HG03378 (cell line): ENCODE measurements around the gene OR2T29.
"Not testable (repeated sequence)": the region's sequence is repeated elsewhere in the genome, so short reads cannot be mapped to it uniquely, and the experiment has no call there.

Source experiments
- ATAC-seq: cut with Tn5 transposase; IDR thresholded peaks from one replicate; pipeline ENCODE4 v1.9.1; 2021; ENCODE audit warnings: mild to moderate bottlenecking, moderate library complexity; ENCODE audit not compliant: unreplicated experiment

Gene OR2T29

DNA sequence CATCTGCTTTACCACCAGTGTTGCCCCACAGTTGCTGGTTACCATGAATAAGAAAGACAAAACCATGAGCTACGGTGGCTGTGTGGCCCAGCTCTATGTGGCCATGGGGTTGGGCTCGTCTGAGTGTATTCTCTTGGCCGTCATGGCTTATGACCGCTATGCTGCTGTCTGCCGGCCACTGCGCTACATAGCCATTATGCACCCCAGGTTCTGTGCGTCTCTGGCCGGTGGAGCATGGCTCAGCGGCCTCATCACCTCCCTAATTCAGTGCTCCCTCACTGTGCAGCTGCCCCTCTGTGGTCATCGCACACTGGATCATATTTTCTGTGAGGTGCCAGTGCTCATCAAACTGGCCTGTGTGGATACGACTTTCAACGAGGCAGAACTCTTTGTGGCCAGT, 40.7 kb downstream of the OR2T29 start:
- no peak for ATAC-seq

DNA sequence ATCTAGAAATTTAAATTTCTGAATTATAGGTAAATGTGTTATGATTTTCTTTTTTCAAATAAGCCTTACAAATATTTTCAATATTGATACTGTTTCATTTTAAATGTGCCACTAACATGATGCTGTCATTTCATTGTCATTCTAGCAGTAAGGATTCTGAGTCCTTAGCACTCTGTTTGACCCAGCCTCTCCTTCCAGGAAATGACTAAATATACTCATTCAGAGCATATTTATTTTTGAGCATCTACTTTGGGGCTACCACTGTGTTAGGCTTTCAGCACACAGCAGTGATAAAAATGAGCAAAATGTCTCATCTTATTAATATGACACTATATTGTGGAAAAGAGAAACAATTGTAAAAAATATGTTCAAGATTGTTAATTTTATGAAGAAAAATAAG, 52.4 kb downstream of the OR2T29 start:
- ATAC-seq = peak; percentile 82

DNA sequence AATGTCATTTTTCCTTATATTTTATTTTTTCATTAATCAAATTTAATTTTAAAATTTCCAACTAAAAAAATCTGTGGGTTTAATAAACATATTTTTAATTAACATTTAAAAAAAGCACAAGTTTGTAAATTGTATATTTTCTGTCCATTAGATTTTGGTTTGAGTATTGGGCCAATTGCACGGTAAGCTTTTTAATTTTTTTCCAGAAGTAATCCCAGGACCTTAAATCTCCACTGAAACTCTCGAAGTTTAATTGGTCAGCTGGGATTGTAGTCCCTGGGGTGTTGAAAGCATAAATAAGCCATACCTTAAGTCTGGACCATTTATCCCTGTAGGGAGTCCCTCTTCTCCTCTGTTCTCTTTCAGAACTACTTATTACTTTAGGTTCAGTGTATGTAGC, 54.8 kb downstream of the OR2T29 start, which contains the start of gene OR2G6:
Gene OR2G6, plus strand, starts transcription at position 301 of the 400 bp plus-strand sequence. CDS start 13,574 bp downstream, outside the sequence.
- not testable (repeated sequence) for ATAC-seq
